Panc1 (cell line): ENCODE measurements around the gene FTSJ3. TPM values are rescaled to one million over a fixed set of nuclear protein-coding genes. Genes with fewer than 3 reads are reported as not detected.
"Not testable (repeated sequence)": the region's sequence is repeated elsewhere in the genome, so short reads cannot be mapped to it uniquely, and the experiment has no call there.

Experiments used
- ATAC-seq: fragments of 200-7000 bp; cut with Tn5 transposase; 2 replicates; pipeline ENCODE4 v1.9.1; 2020; ENCODE audit warnings: mild to moderate bottlenecking, moderate library complexity
- BruUV-seq: library from RNA; stranded (reverse); fragments of 400-500 nt; replicated peaks from 2 replicates; lab custom pipeline; 2021; lab: Mats Ljungman, UMichigan
- CTCF ChIA-PET: fragments of 300-600 bp; sonication (Branson Sonifier 250); formaldehyde crosslinking; loops from one replicate; lab custom pipeline; 2022; ENCODE audit warnings: antibody characterized with exemption; lab: Charles Lee
- POLR2A ChIA-PET: fragments of 300-600 bp; sonication (Branson Sonifier 250); formaldehyde crosslinking; loops from one replicate; lab custom pipeline; 2022; ENCODE audit warnings: antibody characterized with exemption; lab: Charles Lee
- DNase-seq: peaks from one replicate; pipeline ENCODE4 v3.0.0-alpha.2; 2010; ENCODE audit warnings: low read depth, low spot score
- H3K27ac ChIP-seq: 2 replicates; pipeline ENCODE4 v1.5.1; 2011; ENCODE audit warnings: mild to moderate bottlenecking, low read length, inconsistent platforms
- H3K27me3 ChIP-seq: fragments of 200-500 bp; sonication (Bioruptor generic); 2 replicates; pipeline ENCODE4 v1.6.0; 2014; ENCODE audit warnings: low read length, inconsistent platforms; ENCODE audit not compliant: control insufficient read depth, insufficient read depth
- H3K36me3 ChIP-seq: fragments of 200-500 bp; sonication (Bioruptor generic); 2 replicates; pipeline ENCODE4 v1.5.1; 2014; ENCODE audit warnings: inconsistent platforms, mild to moderate bottlenecking, low read length, moderate library complexity; ENCODE audit not compliant: control insufficient read depth, insufficient read depth
- H3K4me1 ChIP-seq: 2 replicates; pipeline ENCODE4 v1.5.1; 2011; ENCODE audit warnings: inconsistent platforms, mild to moderate bottlenecking, low read length, moderate library complexity; ENCODE audit not compliant: control insufficient read depth, insufficient read depth
- H3K4me3 ChIP-seq, 2 experiments: 2 replicates each; pipeline ENCODE4 v1.5.1; 2011 to 2012; ENCODE audit warnings: low read depth in 2 of 2, low read length in 2 of 2, mild to moderate bottlenecking in 2 of 2, inconsistent platforms in 1 of 2, moderate library complexity in 1 of 2
- H3K9me3 ChIP-seq: fragments of 200-500 bp; sonication (Bioruptor generic); 2 replicates; pipeline ENCODE4 v1.5.1; 2014; ENCODE audit warnings: low read depth, mild to moderate bottlenecking, inconsistent platforms, low read length, moderate library complexity; ENCODE audit not compliant: control insufficient read depth, insufficient read depth
- CTCF ChIP-seq: fragments of 450-650 bp; IDR thresholded peaks from 2 replicates; pipeline ENCODE4 v1.5.1; 2017; ENCODE audit warnings: mild to moderate bottlenecking
- POLR2AphosphoS5 ChIP-seq: IDR thresholded peaks from 2 replicates; pipeline ENCODE4 v1.6.1; 2012; ENCODE audit warnings: mild to moderate bottlenecking, low read depth, low read length, moderate library complexity
- REST ChIP-seq, 2 experiments: IDR thresholded peaks; 2 replicates each; pipeline ENCODE4 v1.6.1; 2011 to 2012; ENCODE audit warnings: low read depth in 2 of 2, control low read depth in 1 of 2, low read length in 1 of 2, mild to moderate bottlenecking in 1 of 2, moderate library complexity in 1 of 2; ENCODE audit not compliant: insufficient read depth in 1 of 2
- SIN3A ChIP-seq: IDR thresholded peaks from 2 replicates; pipeline ENCODE4 v1.6.1; 2012; ENCODE audit warnings: low read depth, mild to moderate bottlenecking, low read length, moderate library complexity, borderline replicate concordance; ENCODE audit not compliant: insufficient read depth
- TCF7L2 ChIP-seq: IDR thresholded peaks from 2 replicates; pipeline ENCODE4 v1.6.1; 2011; ENCODE audit warnings: mild to moderate bottlenecking, low read depth, low read length, inconsistent platforms
- in situ Hi-C: cut with HindIII; loops from 2 replicates; pipeline ENCODE4 v1.10.0; 2016; ENCODE audit warnings: low sequenced_read_pairs, low pct_unique_long_range_greater_than_20kb
- intact Hi-C: fragments of 100-400 bp; cut with micrococcal nuclease; formaldehyde crosslinking; loops from one replicate; pipeline ENCODE4 v1.10.0; 2022; ENCODE audit not compliant: unreplicated experiment
- total RNA-seq: library from RNA; stranded (reverse); gene quantifications from one replicate; pipeline ENCODE4 v1.2.1, GENCODE V29; 2021; ENCODE audit not compliant: unreplicated experiment

The FTSJ3 gene
- total RNA-seq, 1 experiment from 2014 or later: 41.3 TPM

- H3K27ac ChIP-seq, DNase-seq, H3K4me1 ChIP-seq, ATAC-seq, in situ Hi-C loops, H3K9me3 ChIP-seq, BruUV-seq, intact Hi-C loops, H3K27me3 ChIP-seq, H3K36me3 ChIP-seq, POLR2A ChIA-PET, H3K4me3 ChIP-seq: not testable (repeated sequence)
- TF ChIP-seq CTCF: peak; percentile 27
- CTCF ChIA-PET: interaction anchor here (0.9 kb wide), 1 partner anchor 251 kb away, joined by 3 read pairs; no protein-coding TSS in a partner anchor
These were observed 42.2 kb upstream of the FTSJ3 start for GRCh38 chr17:63869491-63870291.

- ChIA-PET POLR2A (interaction anchor here (0.6 kb wide), 1 partner anchor 38 kb away, joined by 3 read pairs; no protein-coding TSS in a partner anchor), CTCF (interaction anchor here (1.0 kb wide), 1 partner anchor 134 kb away, joined by 5 read pairs; no protein-coding TSS in a partner anchor)
- H3K27ac ChIP-seq, H3K4me1 ChIP-seq, H3K27me3 ChIP-seq, H3K4me3 ChIP-seq, H3K9me3 ChIP-seq, intact Hi-C loops, in situ Hi-C loops, BruUV-seq, H3K36me3 ChIP-seq, DNase-seq: not testable (repeated sequence)
- peak; percentile 80; the same call in 1 of the 2 replicates for ATAC-seq
- TF ChIP-seq CTCF: peak; percentile 39
These were observed 39.2 kb upstream of the FTSJ3 start for GRCh38 chr17:63866625-63867024.

- Histone ChIP-seq H3K27ac (no peak overlapping the region), H3K4me3 (no peak overlapping the region), H3K9me3 (no peaks in the 10 kb centered on the region), H3K4me1 (no peaks in the 10 kb centered on the region), H3K27me3 (no peaks in the 10 kb centered on the region), H3K36me3 (no peaks in the 10 kb centered on the region)
- no TSS peak for BruUV-seq
- in situ Hi-C loops (no loop called here), intact Hi-C loops (no loop called here)
- ATAC-seq (no peak), DNase-seq (no peak)
- ChIA-PET CTCF (interaction anchor here (0.6 kb wide), 1 partner anchor 16 kb away, joined by 5 read pairs; no protein-coding TSS in a partner anchor), POLR2A (no interaction called here)
- TF ChIP-seq CTCF (no peak), SIN3A (no peak), POLR2AphosphoS5 (no peak), REST (IDR thresholded peaks at IDR 0.05; ENCODE audit: insufficient read depth in 1 of 2, low read depth in 2 of 2, low read length in 1 of 2) (no peak), TCF7L2 (no peak)
These were observed 31.8 kb upstream of the FTSJ3 start for GRCh38 chr17:63859257-63859656.

- DNase-seq, BruUV-seq, H3K27ac ChIP-seq, H3K27me3 ChIP-seq, H3K4me1 ChIP-seq, H3K4me3 ChIP-seq, POLR2A ChIA-PET, CTCF ChIA-PET, H3K9me3 ChIP-seq, in situ Hi-C loops, ATAC-seq, intact Hi-C loops, H3K36me3 ChIP-seq: not testable (repeated sequence)
These were observed 29.0 kb upstream of the FTSJ3 start for GRCh38 chr17:63856425-63856824.
